GM21529 (cell line): ENCODE measurements around the gene TP53I11.

ENCODE experiments used
- ATAC-seq: cut with Tn5 transposase; IDR thresholded peaks from one replicate; pipeline ENCODE4 v1.9.1; 2021; ENCODE audit not compliant: unreplicated experiment

TP53I11 gene

DNA sequence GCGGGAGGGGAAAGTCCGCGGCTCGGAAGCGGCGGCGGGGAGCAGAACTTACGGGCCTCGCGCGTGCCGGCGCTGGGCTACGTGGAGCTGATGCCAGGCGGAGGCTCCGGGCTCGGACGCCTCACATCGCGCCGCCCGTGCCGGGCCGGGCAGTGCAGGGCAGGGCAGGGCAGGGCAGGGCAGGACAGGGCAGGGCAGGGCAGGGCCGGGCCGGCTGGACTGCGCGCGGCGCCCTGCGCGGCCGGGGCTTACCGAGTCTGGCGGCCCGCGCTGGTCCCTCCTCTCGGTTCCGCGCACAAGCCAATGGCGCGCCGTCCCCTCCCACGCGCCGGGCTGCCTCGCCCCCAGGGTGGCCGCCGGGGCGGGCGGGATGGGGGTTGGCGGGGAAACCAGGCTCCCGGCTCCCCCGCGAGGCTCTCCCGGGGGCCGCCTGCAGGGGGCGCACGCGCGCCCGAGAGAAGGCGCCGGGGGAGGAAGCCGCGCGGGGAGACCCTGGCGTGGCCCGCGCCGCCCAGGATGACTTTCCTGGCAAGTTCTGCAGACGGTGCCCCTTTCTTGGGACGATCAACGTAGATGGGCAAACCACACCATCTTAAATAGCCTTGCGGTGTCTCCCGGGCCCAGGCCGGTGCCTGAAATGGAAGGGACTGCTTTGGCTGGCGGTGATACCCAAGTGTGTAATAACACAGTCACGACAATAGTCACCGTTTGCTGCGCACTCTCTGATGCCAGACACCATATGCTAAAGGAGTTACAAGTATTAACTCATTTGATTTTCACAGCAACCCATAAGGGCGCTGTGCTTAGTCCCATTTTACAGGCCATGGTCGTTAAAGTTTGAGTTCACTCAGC lies at the start of gene TP53I11:
Gene TP53I11, minus strand, starts transcription at position 259 of the 852 bp plus-strand sequence. CDS start 12,548 bp downstream, outside the sequence.
- ATAC-seq: no peak

GRCh38 chr11:44999068-44999467 lies 48.4 kb upstream of the TP53I11 start:
- ATAC-seq: no peak

- ATAC-seq: no peak
Observed at GRCh38 chr11:44998051-44998450, 47.4 kb upstream of the TP53I11 start.

GRCh38 chr11:44997566-44997965 lies 46.9 kb upstream of the TP53I11 start:
- ATAC-seq: no peak

GRCh38 chr11:44994753-44995152 lies 44.1 kb upstream of the TP53I11 start:
- no peak for ATAC-seq

DNA sequence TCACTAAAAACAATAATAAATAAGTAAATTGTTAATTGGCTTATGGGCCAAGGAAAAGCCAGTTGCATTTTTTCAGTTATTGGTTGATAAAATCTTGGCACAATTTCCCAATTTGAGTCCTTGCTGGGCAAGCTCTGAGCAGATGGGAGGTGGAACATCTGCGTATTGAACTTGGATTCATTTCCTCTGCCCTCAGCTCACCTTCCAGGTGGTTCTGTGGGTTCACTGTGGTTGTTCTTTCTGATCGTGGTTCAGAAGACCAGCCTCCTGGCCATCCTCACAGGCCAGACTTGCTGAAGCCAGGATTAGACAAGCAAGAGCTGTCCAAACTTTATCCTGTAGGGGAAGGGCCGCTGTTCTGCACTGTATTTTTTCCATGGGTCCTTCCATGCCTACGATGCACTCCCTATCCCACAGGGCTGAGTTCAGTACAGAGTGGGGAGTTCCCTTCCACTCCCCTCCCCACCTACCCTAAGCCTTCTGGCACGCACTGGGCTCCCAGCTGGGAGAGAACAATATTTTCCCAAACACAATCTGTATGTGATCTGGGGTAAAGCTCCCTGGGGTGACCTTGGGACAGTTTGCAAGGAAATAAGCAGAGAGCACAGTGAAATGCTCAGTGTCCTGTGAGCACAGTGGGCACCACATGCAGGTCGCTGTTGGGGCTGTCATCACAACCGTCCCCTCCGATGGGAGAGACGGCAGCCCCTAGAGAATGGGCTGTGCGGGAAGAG lies 43.5 kb upstream of the TP53I11 start:
- ATAC-seq: no peak

GRCh38 chr11:44992774-44993173 lies 42.1 kb upstream of the TP53I11 start:
- ATAC-seq: no peak

DNA sequence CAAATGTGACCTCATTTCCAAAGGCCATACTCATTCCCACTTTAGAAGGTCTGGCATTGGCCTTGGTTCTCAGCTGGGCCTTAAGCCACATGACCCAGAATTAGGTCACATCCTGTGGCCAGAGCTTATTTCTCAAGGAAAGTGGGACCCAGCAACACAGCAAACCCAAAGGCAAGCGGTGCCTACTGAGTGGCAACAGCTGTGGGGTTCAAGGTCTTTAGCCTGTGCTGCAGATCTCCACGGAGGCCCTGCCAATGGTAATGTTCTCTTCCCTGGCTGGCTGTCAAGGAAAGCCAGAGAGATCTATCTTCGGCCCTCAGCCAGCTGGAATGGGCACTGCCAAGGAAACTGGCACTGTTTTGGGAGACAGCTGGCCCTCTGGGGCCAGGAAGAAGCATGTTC lies 41.5 kb upstream of the TP53I11 start:
- no peak for ATAC-seq

- no peak for ATAC-seq
Observed at GRCh38 chr11:44990665-44991064, 40.0 kb upstream of the TP53I11 start.

DNA sequence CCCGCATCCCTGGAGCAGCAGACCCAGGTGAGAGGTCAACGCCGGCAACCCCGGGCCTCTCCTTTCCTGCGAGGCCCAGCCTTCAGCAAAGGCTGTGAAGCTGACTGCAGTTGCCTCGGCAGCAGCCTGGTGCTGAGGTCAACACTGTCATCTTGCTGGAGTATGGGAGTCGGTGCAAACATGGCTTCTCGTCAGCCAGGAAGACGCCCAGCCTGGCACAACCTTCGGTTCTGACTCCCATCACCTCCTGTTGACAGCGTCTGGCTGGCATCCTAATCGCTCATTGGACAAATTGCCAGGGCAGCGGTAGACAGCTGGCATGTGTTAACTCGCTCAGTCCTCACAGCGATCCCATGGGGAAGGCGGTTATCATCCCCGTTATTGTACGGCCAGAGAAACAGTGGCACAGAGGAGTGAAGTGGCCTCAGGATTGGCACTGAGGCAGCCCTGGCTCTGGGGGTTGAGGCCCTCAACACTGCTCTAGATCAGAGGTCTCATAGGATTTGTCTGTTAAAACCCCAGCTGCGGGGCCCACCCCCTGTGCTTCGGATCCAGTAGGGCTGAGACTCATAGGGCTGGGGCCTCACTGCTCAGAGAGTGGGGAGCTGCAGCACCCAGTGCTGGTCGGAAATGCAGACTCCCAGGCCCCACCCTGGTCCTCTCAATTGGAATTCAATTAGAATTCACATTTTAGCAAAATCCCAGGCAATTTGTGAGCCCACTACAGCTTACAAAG lies 39.3 kb upstream of the TP53I11 start:
- no peak for ATAC-seq

- no peak for ATAC-seq
Observed at GRCh38 chr11:44988981-44989635, 38.4 kb upstream of the TP53I11 start.

- ATAC-seq: no peak
Observed at GRCh38 chr11:44988111-44988510, 37.4 kb upstream of the TP53I11 start.

GRCh38 chr11:44987506-44987905 lies 36.8 kb upstream of the TP53I11 start:
- no peak for ATAC-seq

DNA sequence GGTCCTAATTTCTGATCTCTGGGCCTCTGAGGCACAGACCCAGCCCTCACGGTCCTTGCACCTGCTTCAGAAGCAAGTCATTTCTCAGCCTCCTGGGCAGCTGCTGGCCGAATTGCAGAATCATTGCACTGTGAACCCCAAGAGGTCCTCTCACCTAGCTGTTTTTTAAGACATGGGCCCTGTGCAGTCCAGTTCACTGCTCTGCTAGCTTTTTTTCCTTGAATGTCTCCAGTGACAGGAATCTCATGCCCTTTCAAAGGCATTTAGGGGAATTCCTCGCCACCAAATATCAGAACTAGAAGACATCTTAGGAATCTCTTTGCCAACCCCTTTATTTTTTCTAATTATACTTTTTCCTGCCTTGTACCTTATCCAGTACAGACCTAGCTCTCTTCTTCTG lies 35.6 kb upstream of the TP53I11 start:
- no peak for ATAC-seq

- ATAC-seq: no peak
Observed at GRCh38 chr11:44985721-44986120, 35.0 kb upstream of the TP53I11 start.

GRCh38 chr11:44983786-44984185 lies 33.1 kb upstream of the TP53I11 start:
- no peak for ATAC-seq

GRCh38 chr11:44982496-44983062 lies 31.9 kb upstream of the TP53I11 start:
- no peak for ATAC-seq

DNA sequence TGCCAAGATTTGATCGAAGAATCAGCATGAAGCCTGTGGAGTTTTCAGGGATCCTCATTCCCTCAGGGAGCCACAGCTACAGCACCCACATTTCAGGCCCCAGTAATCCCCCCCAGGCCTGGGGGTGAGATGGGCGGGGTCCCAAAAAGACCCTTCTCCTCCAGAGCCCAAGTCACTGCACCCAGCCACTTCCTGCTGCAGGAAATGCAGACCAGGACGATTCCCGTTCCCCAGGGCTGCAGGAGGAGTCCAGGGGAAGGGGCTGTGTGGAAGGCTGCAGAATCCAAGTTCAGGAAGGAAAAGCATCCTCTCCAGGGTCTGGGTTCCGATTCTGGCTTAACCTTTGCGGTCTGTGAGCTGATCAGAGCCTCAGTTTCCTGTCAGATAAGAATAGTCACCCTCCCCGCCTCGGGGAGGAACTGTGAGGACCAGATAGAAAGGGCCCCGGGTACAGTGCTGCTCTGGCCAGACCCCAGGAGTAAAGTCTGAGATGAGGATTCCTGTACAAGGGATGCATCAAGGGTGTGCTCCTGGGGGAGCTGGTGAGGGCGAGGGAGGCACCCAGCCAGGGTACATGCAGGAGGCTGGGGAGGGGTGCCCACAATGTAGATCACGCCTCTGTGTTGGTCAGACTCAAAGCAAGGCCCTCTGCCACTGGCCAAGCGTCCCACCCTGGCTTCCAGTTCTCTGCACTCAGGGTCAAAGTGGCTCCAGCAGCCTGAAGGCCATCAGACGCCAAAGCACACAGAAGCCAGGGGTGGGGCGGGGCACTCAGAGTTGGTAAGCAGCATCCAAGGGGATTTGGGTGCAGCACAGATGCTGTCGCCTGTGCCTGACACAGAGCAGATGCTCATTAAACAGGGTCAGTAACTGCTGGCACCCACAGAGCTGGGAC lies 30.1 kb upstream of the TP53I11 start:
- no peak for ATAC-seq

- ATAC-seq: no peak
Observed at GRCh38 chr11:44979543-44980399, 29.1 kb upstream of the TP53I11 start.
